ENCODE results near the gene EEF1AKMT1. TPM values are rescaled to one million over a fixed set of nuclear protein-coding genes. Genes with fewer than 3 reads are reported as not detected.

The EEF1AKMT1 gene
- total RNA-seq, 1 experiment from 2014 or later: 6.1 TPM

DNA sequence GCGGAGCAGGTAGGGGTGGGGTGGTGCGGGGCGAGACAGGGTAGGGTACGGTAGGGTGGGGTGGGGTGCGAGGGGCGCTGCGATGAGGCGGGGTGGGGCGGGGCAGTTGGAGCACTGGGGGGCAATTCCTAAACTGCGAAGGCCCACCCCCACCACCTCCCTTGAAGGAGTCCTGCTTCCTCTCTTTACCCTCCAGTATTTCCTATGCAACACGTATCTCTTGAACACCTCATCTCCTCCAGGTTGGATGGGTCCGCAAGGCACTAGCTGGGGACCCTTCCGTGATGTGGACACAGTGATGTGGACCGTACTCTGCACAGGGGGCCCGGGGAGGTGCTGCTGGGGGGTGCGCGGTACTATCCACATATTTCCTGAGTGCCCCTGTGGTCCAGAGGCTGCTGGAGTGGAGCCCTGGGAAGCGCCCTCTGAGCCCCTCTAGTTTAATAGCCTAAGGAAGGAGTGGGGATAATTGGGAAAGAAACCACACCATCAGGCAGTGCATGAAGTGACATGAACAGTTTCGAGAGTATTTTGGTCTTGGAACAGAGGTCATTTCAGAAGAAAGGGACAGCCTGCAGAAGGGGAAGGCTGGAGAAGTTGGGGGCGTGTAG is 69.2 kb downstream of the EEF1AKMT1 start:
- H3K18ac ChIP-seq (ENCODE audit: insufficient read length, low read depth, low read length): no peak overlapping the region
- H3K27me3 Mint-ChIP-seq (ENCODE audit: low read depth): peaks cover 55% of the 10 kb centered on the region
- no peaks in the 10 kb centered on the region for H3K4me1 ChIP-seq (ENCODE audit: insufficient read depth, low read length)
- H3K4me3 Mint-ChIP-seq: peak overlapping the region; percentile 60 to 80
- no peak overlapping the region for H3K9ac ChIP-seq (ENCODE audit: extremely low read depth, insufficient read length, low read length)
- H4K20me1 ChIP-seq (ENCODE audit: control insufficient read depth, insufficient read depth, insufficient read length): no peaks in the 10 kb centered on the region
- H3K79me1 ChIP-seq (ENCODE audit: insufficient read depth, low read depth, low read length, poor library complexity, severe bottlenecking): no peaks in the 10 kb centered on the region
- no peak overlapping the region for H3T11ph ChIP-seq (ENCODE audit: low read length)
- no peak overlapping the region for H2AFZ ChIP-seq (ENCODE audit: low read length)
- H4K8ac ChIP-seq (replicated peaks; ENCODE audit: insufficient read length, low read depth, low read length): no peak overlapping the region
- H3K14ac ChIP-seq (ENCODE audit: insufficient read depth, low read length): no peak overlapping the region
- no peak overlapping the region for H3K23ac ChIP-seq (ENCODE audit: insufficient read length, low read depth, low read length)
- H4K5ac ChIP-seq (ENCODE audit: insufficient read length, low read depth, low read length): no peak overlapping the region
- H2BK12ac ChIP-seq (ENCODE audit: insufficient read length, low read depth, low read length): no peak overlapping the region
- no peaks in the 10 kb centered on the region for H3K79me2 ChIP-seq (ENCODE audit: insufficient read depth, low read length)
- H3K4me1 Mint-ChIP-seq: peaks cover 13% of the 10 kb centered on the region in 2 experiments
- no peaks in the 10 kb centered on the region for H3K9me3 ChIP-seq (ENCODE audit: control insufficient read depth, low read depth, low read length)
- no CpG with 5 or more reads among the region's 20 CpGs for WGBS (ENCODE audit: extremely low coverage, insufficient read length, low lambda C conversion rate)
- peaks cover 9% of the 10 kb centered on the region for H3K23me2 ChIP-seq (ENCODE audit: insufficient read length, low read depth, low read length, poor library complexity, severe bottlenecking)
- H3K56ac ChIP-seq (ENCODE audit: insufficient read length, low read depth, low read length): no peak overlapping the region
- TF ChIP-seq, protein P1, sequence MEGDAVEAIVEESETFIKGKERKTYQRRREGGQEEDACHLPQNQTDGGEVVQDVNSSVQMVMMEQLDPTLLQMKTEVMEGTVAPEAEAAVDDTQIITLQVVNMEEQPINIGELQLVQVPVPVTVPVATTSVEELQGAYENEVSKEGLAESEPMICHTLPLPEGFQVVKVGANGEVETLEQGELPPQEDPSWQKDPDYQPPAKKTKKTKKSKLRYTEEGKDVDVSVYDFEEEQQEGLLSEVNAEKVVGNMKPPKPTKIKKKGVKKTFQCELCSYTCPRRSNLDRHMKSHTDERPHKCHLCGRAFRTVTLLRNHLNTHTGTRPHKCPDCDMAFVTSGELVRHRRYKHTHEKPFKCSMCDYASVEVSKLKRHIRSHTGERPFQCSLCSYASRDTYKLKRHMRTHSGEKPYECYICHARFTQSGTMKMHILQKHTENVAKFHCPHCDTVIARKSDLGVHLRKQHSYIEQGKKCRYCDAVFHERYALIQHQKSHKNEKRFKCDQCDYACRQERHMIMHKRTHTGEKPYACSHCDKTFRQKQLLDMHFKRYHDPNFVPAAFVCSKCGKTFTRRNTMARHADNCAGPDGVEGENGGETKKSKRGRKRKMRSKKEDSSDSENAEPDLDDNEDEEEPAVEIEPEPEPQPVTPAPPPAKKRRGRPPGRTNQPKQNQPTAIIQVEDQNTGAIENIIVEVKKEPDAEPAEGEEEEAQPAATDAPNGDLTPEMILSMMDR (conservative IDR thresholded peaks at IDR 0.05): no peak
- H2BK120ac ChIP-seq (ENCODE audit: low read depth, low read length, poor library complexity, severe bottlenecking): no peak overlapping the region
- no peak for DNase-seq
- H4K91ac ChIP-seq (ENCODE audit: insufficient read length, low read depth, low read length): no peak overlapping the region
- no peak overlapping the region for H3K27ac ChIP-seq (ENCODE audit: insufficient read length, low read depth, low read length)
- H3K36me3 Mint-ChIP-seq (ENCODE audit: insufficient read depth in 1 of 3, low read depth in 3 of 3): no peaks in the 10 kb centered on the region; a peak in 1 of 7 replicates
- H2BK5ac ChIP-seq (ENCODE audit: insufficient read length, low read length): no peak overlapping the region
- peak overlapping the region; percentile 58 for H3K4me2 ChIP-seq (ENCODE audit: insufficient read depth, insufficient read length, low read length)
- H3K9me3 Mint-ChIP-seq: no peaks in the 10 kb centered on the region
- peaks cover 6% of the 10 kb centered on the region; the same call in 1 of the 2 replicates for H3K27me3 ChIP-seq (ENCODE audit: insufficient read depth, low read length)
- H3K4ac ChIP-seq (ENCODE audit: low read depth, low read length): no peak overlapping the region
- H2AK5ac ChIP-seq (ENCODE audit: insufficient read length, low read length): no peak overlapping the region
- no peak overlapping the region for H2BK20ac ChIP-seq (ENCODE audit: low read depth, low read length, poor library complexity, severe bottlenecking)
- no peak overlapping the region for H3K27ac Mint-ChIP-seq
- H2BK15ac ChIP-seq (ENCODE audit: low read depth, low read length): no peak overlapping the region

Measured in H9 (cell line).